ENCODE measurements around the gene VPS13D. TPM values are rescaled to one million over a fixed set of nuclear protein-coding genes. Genes with fewer than 3 reads are reported as not detected.

VPS13D gene
- total RNA-seq, 2 donors from 2014 or later = 54.3 to 56.0 TPM

GRCh38 chr1:12486059-12486341 lies 256.2 kb downstream of the VPS13D start:
- Histone ChIP-seq H3K4me1 (peaks cover 4% of the 10 kb centered on the region), H3K36me3 (no peaks in the 10 kb centered on the region), H3K27ac (no peak overlapping the region), H3K9me3 (no peaks in the 10 kb centered on the region), H3K4me3 (no peak overlapping the region), H3K27me3 (no peaks in the 10 kb centered on the region), H3K9ac (ENCODE audit: low read depth in 2 of 2, low read length in 2 of 2) (no peak overlapping the region)
- intact Hi-C loops (cut with DNase I) = no loop called here
- TF ChIP-seq, protein P1, sequence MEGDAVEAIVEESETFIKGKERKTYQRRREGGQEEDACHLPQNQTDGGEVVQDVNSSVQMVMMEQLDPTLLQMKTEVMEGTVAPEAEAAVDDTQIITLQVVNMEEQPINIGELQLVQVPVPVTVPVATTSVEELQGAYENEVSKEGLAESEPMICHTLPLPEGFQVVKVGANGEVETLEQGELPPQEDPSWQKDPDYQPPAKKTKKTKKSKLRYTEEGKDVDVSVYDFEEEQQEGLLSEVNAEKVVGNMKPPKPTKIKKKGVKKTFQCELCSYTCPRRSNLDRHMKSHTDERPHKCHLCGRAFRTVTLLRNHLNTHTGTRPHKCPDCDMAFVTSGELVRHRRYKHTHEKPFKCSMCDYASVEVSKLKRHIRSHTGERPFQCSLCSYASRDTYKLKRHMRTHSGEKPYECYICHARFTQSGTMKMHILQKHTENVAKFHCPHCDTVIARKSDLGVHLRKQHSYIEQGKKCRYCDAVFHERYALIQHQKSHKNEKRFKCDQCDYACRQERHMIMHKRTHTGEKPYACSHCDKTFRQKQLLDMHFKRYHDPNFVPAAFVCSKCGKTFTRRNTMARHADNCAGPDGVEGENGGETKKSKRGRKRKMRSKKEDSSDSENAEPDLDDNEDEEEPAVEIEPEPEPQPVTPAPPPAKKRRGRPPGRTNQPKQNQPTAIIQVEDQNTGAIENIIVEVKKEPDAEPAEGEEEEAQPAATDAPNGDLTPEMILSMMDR (IDR thresholded peaks at IDR 0.05) = no peak
- no peak for DNase-seq

- Histone ChIP-seq H3K9me3 (no peaks in the 10 kb centered on the region), H3K27ac (no peak overlapping the region), H3K9ac (ENCODE audit: low read depth in 2 of 2, low read length in 2 of 2) (no peak overlapping the region), H3K4me1 (no peaks in the 10 kb centered on the region), H3K4me3 (no peak overlapping the region), H3K36me3 (no peaks in the 10 kb centered on the region), H3K27me3 (no peaks in the 10 kb centered on the region)
- TF ChIP-seq, protein P1 (IDR thresholded peaks at IDR 0.05) = no peak
- intact Hi-C loops (cut with DNase I) = no loop called here
- DNase-seq = no peak
Measured at GRCh38 chr1:12486401-12487005, 256.7 kb downstream of the VPS13D start.

DNA sequence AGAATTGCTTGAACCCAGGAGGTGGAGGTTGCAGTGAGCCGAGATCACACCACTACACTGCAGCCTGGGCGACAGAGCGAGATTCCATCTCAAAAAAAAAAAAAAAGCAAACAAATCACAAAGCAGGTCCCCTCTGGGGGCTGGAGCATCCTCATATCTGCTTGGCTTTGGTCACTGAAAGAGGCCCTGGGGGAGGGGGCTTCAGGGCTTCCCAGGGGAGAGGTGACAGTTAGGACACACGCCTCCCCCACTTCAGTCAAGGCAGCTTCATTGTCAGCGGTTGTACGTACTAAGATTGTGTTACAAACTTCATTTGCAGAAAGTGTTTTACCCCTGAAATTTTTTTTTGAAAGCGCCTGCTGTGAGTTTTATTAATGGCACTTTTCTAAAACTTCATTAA lies 257.7 kb downstream of the VPS13D start:
- Histone ChIP-seq H3K27ac (no peak overlapping the region), H3K36me3 (no peaks in the 10 kb centered on the region), H3K27me3 (no peaks in the 10 kb centered on the region), H3K9ac (ENCODE audit: low read depth in 2 of 2, low read length in 2 of 2) (no peak overlapping the region), H3K4me3 (no peak overlapping the region), H3K9me3 (no peaks in the 10 kb centered on the region), H3K4me1 (no peaks in the 10 kb centered on the region)
- no peak for DNase-seq
- TF ChIP-seq, protein P1 (IDR thresholded peaks at IDR 0.05) = no peak
- intact Hi-C loops (cut with DNase I) = no loop called here

DNA sequence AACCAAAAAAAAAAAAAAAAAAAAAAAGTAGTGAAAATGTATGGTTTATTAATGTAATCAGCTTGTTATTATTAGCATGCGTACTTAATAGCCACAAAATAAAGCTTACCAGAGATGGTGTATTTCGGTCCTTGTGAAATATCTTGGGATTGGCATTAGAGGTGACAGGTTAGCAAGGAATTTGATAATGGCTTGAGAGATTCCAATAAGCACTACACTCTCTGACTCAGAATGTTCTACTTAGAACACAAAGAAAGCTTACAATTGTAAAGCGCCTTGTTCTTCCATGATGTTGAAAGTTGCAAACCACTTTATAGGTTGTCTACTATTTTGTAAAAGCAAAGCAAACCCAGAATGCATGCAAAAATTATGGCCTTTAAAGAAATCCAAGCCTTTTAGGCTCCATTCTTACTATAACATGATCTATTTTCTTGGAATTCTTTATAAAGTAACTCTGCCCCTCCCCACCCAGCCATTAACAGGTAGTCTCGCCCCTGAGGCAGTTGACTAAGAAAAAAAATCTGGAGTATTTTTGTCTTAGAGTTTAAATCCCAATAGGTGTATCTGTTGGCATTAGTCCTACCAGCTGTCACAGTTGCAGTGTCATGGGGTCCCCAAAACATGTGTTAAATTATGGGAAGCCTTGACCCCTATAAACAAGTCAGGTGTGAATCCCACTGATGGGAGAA lies 259.0 kb downstream of the VPS13D start:
- intact Hi-C loops (cut with DNase I) = no loop called here
- Histone ChIP-seq H3K9ac (ENCODE audit: low read depth in 2 of 2, low read length in 2 of 2) (no peak overlapping the region), H3K9me3 (no peaks in the 10 kb centered on the region), H3K4me1 (no peaks in the 10 kb centered on the region), H3K4me3 (no peak overlapping the region), H3K27me3 (no peaks in the 10 kb centered on the region), H3K27ac (no peak overlapping the region), H3K36me3 (no peaks in the 10 kb centered on the region)
- TF ChIP-seq, protein P1 (IDR thresholded peaks at IDR 0.05) = no peak
- no peak for DNase-seq

DNA sequence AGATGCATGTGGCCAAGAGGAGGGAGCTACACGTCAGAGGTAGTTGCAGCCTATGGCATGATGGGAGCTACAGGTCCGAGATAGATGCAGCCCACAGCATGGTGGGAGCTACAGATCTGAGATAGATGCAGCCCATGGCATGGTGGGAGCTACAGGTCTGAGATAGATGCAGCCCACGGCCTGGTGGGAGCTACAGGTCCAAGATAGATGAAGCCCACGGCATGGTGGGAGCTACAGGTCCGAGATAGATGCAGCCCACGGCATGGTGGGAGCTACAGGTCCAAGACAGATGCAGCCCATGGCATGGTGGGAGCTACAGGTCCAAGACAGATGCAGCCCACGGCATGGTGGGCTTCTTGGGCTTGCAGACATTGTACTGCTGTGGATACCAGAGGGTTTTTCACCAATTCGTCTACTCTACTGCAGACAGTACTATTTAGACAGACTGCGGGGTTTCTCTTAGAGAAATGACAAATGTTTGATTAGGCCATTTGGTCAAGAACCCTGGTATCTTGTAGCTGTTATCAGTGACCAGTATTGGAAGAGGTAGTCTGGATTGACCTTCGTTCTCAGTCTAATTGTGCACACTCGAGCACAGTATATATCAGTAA lies 260.8 kb downstream of the VPS13D start:
- intact Hi-C loops (cut with DNase I) = no loop called here
- no peak for DNase-seq
- H3K36me3 ChIP-seq = no peaks in the 10 kb centered on the region

More for the DNA sequence above, 260.8 kb downstream of the VPS13D start:
- Histone ChIP-seq H3K4me1 (no peaks in the 10 kb centered on the region), H3K9me3 (no peaks in the 10 kb centered on the region), H3K27me3 (no peaks in the 10 kb centered on the region), H3K27ac (no peak overlapping the region), H3K4me3 (no peak overlapping the region), H3K9ac (ENCODE audit: low read depth in 2 of 2, low read length in 2 of 2) (no peak overlapping the region)
- TF ChIP-seq, protein P1 (IDR thresholded peaks at IDR 0.05) = no peak

Measured in colonic mucosa (tissue), 4 donors.